Karpas-422 (cell line): ENCODE data around the gene IRAK4. TPM values are rescaled to one million over a fixed set of nuclear protein-coding genes. Genes with fewer than 3 reads are reported as not detected.

ENCODE experiments used
- DNase-seq: peaks from one replicate; pipeline ENCODE4 v3.0.0-alpha.2; 2015
- H2AFZ ChIP-seq: fragments of 200-600 bp; sonication (generic); 2 replicates; pipeline ENCODE4 v1.6.1; 2014; ENCODE audit warnings: antibody characterized with exemption, low read length, mixed read lengths
- H3K27ac ChIP-seq: fragments of 200-600 bp; sonication (generic); 2 replicates; pipeline ENCODE4 v1.5.1; 2014; ENCODE audit warnings: mild to moderate bottlenecking, low read length, moderate library complexity
- H3K27me3 ChIP-seq: fragments of 200-600 bp; sonication (generic); 2 replicates; pipeline ENCODE4 v1.6.1; 2014; ENCODE audit warnings: low read length, mixed read lengths
- H3K36me3 ChIP-seq: fragments of 200-600 bp; sonication (generic); 2 replicates; pipeline ENCODE4 v1.6.1; 2014; ENCODE audit warnings: low read length, mixed read lengths; ENCODE audit not compliant: insufficient read depth
- H3K4me1 ChIP-seq: fragments of 200-600 bp; sonication (generic); 2 replicates; pipeline ENCODE4 v1.6.1; 2014; ENCODE audit warnings: mild to moderate bottlenecking, low read length, mixed read lengths
- H3K4me2 ChIP-seq: fragments of 200-600 bp; sonication (generic); 2 replicates; pipeline ENCODE4 v1.6.1; 2014; ENCODE audit warnings: low read length, low read depth, mild to moderate bottlenecking; ENCODE audit not compliant: poor library complexity, severe bottlenecking
- H3K4me3 ChIP-seq: fragments of 200-600 bp; sonication (generic); 2 replicates; pipeline ENCODE4 v1.5.1; 2014; ENCODE audit warnings: mild to moderate bottlenecking, antibody characterized with exemption, low read length, mixed read lengths
- H3K79me2 ChIP-seq: fragments of 200-600 bp; sonication (generic); 2 replicates; pipeline ENCODE4 v1.6.1; 2014; ENCODE audit warnings: mild to moderate bottlenecking, low read length, mixed read lengths
- H3K9ac ChIP-seq: fragments of 200-600 bp; sonication (generic); 2 replicates; pipeline ENCODE4 v1.6.0; 2014; ENCODE audit warnings: low read length
- H3K9me2 ChIP-seq: fragments of 200-600 bp; sonication (generic), shearing (Covaris generic); replicated peaks from 2 replicates; pipeline ENCODE4 v1.6.0; 2014; ENCODE audit warnings: mild to moderate bottlenecking, low read length, moderate library complexity; ENCODE audit not compliant: insufficient read depth
- H3K9me3 ChIP-seq: fragments of 300-700, 200-600 bp; sonication (generic); 2 replicates; pipeline ENCODE4 v1.6.1; 2014; ENCODE audit warnings: low read length, mixed read lengths
- H4K20me1 ChIP-seq: fragments of 200-600 bp; sonication (generic); 2 replicates; pipeline ENCODE4 v1.6.1; 2014; ENCODE audit warnings: mild to moderate bottlenecking, antibody characterized with exemption, low read length, low read depth; ENCODE audit not compliant: insufficient read depth
- total RNA-seq: library from RNA; depleted of rRNA; stranded (reverse); fragments of >200 nt; shearing (Covaris generic); gene quantifications from 2 replicates; pipeline ENCODE4 v1.2.3, GENCODE V29; 2014; ENCODE audit warnings: low replicate concordance; rRNA removed

The IRAK4 gene
- total RNA-seq, 1 experiment from 2014 or later, result 53.6 TPM

DNA sequence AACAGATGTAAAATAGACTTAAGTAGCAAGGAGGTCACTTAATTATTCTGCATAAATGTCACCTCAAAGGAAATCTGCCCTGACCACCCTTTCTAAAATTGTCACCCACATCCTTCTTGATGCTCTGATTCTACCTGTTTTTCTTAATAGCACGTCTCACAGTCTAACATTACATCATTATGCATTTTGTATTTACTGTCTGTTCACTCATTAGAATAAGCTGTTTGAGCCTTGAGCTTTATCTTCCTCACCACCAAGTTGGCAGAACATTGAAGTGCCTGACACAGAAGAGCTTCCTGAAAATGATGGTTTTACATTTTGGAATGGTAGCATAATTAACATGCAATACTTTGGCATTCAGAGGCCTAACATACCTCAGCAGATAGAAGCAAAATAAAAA lies 68.3 kb downstream of the IRAK4 start:
- Histone ChIP-seq H3K36me3 (no peaks in the 10 kb centered on the region), H3K4me2 (no peak overlapping the region), H3K9me2 (no peaks in the 10 kb centered on the region), H3K4me3 (no peak overlapping the region), H3K27ac (no peak overlapping the region), H3K79me2 (no peaks in the 10 kb centered on the region), H3K27me3 (no peaks in the 10 kb centered on the region), H3K9ac (no peak overlapping the region), H4K20me1 (no peaks in the 10 kb centered on the region), H2AFZ (no peak overlapping the region), H3K4me1 (peaks cover 6% of the 10 kb centered on the region), H3K9me3 (no peaks in the 10 kb centered on the region)
- DNase-seq, result no peak

DNA sequence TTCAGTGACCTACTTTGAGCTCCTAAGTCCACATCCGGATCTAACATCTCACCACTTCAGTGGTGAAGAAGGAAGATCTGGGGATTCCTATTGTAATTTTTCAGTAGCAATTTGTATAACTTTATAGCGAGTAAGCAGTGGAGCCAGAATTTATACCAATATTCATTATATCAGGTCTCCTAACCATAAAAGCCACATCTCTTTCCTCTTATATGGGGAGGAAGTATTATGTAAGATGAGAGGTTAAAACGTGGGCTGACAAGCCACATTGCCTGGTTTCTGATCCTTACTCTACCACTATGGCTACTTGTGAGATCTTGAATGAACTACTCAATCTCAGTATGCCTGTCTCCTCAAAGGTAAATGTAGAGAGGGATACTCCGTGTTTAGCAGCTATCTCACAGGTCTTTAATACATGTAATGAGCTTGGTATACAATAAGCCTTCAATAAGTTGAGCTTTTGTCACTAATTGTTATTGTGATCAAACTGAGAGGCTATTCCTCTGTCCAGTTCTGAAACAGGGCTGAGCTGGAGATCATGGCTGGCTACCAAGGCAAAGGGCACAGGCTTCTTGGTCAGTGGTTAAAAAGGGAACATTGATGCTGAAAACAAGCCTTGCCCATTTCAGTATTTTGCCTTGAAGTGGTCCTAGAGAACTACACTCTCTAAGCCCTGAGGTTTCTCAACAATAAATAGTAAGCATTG lies 73.9 kb downstream of the IRAK4 start:
- no peaks in the 10 kb centered on the region for H3K27me3 ChIP-seq
- no peaks in the 10 kb centered on the region for H3K9me2 ChIP-seq
- no peaks in the 10 kb centered on the region for H3K79me2 ChIP-seq
- no peak overlapping the region for H2AFZ ChIP-seq
- H3K4me2 ChIP-seq, result no peak overlapping the region
- no peaks in the 10 kb centered on the region for H4K20me1 ChIP-seq
- no peak overlapping the region for H3K27ac ChIP-seq
- H3K9me3 ChIP-seq, result no peaks in the 10 kb centered on the region
- no peak overlapping the region for H3K4me3 ChIP-seq
- DNase-seq, result no peak
- H3K36me3 ChIP-seq, result no peaks in the 10 kb centered on the region
- peaks cover 21% of the 10 kb centered on the region for H3K4me1 ChIP-seq
- no peak overlapping the region for H3K9ac ChIP-seq

DNA sequence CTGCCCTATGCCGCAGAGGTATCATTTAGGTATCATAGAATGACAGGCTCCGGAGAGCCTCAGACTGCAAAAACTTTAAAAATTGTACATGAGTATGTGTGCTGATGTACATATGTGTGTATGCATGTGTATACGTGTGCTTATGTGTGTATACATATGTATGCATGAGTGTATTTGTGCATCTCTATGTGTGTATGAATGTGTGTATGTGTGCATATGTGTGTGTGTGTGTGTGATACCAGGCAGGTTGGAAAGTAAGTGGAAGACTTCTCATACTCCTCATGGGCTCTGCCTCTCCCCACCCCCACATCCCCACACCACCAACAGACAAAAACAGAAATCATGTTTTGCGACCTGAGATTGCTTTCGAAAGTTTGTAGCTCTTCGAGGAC lies 76.5 kb downstream of the IRAK4 start:
- no peaks in the 10 kb centered on the region for H3K9me3 ChIP-seq
- peak overlapping the region; percentile 95 for H2AFZ ChIP-seq
- no peaks in the 10 kb centered on the region for H4K20me1 ChIP-seq
- peak overlapping the region; percentile 78 for H3K9ac ChIP-seq
- H3K4me3 ChIP-seq, result peak overlapping the region; percentile 82
- no peaks in the 10 kb centered on the region for H3K9me2 ChIP-seq
- no peak overlapping the region for H3K27ac ChIP-seq
- peaks cover 21% of the 10 kb centered on the region for H3K4me1 ChIP-seq
- no peaks in the 10 kb centered on the region for H3K79me2 ChIP-seq
- H3K36me3 ChIP-seq, result no peaks in the 10 kb centered on the region
- DNase-seq, result no peak
- no peaks in the 10 kb centered on the region for H3K27me3 ChIP-seq
- peak overlapping the region; percentile 94 for H3K4me2 ChIP-seq

DNA sequence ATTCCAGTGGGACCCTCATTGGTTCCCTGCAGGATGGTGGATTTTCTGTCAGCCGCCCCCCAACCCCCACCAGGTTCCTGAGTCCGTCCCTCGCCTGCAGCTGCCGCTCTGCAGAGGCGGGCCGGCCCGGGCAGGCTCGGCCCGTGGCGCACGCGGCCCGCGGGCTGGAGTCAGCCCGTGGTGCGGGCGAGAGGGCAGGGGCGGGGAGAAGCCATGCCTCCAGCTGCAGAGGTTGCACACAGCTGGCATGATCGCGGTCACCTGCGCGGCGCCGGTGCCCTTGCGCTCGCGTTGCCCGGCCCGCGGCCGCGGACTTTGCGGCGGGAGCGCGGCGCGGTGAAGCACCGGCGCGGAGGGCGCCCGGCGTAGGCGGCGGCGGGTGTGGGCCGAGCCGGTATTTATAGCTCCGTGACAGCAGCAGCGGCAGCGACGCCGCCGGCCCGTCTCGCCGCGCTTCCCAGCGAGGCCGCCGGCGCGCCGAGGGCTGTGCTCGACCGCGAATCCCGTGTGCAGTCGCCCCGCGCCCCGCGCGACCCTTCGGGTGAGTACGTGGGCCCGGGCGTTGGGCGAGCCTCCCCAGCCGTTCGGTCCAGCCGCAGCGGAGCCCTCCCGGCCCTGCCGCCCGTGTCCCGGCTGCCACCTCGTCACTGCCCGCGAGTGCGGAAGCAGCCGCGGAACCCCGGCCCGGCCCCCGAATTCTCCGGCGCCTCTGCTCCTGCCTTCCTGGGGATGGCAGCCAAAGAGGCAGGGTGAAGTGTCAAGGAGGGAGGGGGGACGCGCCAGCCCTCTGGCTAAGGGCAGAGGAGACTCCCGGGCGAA lies 77.1 kb downstream of the IRAK4 start, which contains the start of gene TMEM117:
TMEM117 (plus strand) TSS at position 426 of the 819 bp plus-strand sequence.
- Histone ChIP-seq H3K4me1 (peaks cover 17% of the 10 kb centered on the region), H3K9me2 (no peaks in the 10 kb centered on the region), H3K79me2 (no peaks in the 10 kb centered on the region), H2AFZ (peak within 1 kb of the TSS; percentile 95), H3K9me3 (no peaks in the 10 kb centered on the region), H3K27me3 (no peaks in the 10 kb centered on the region), H3K36me3 (no peaks in the 10 kb centered on the region), H4K20me1 (no peaks in the 10 kb centered on the region), H3K27ac (no peak within 1 kb of the TSS), H3K9ac (peak within 1 kb of the TSS; percentile 78), H3K4me2 (peak within 1 kb of the TSS; percentile 94), H3K4me3 (peak within 1 kb of the TSS; percentile 82)
- peak; percentile 71 for DNase-seq

DNA sequence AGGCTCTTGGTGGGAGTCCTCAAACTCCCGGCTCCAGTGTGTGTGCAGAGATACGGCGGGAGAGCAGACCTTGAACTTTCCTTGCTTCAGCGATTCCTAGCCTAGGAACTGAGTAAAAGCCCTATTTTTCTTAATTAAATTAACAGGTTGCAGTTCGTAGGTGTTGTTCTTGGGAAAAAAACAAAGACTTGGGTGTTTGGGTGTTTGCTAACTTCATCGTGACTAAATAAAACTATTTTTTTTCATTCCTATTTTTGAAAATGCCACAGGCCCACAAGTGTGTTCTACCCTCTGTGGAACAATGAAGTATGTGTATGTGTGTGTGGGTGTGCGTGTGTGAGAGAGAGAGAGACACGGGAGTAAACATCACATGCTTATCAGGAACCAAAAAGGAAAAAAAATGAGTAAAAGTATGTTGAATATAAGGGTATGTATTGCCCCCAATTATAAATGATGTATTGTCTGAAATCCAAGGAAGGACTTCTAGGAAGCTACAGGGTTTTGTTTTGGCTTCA lies 77.8 kb downstream of the IRAK4 start:
- Histone ChIP-seq H3K27me3 (no peaks in the 10 kb centered on the region), H3K27ac (no peak overlapping the region), H3K9me2 (no peaks in the 10 kb centered on the region), H3K4me3 (peak overlapping the region; percentile 82), H2AFZ (peak overlapping the region; percentile 95), H3K79me2 (no peaks in the 10 kb centered on the region), H3K36me3 (no peaks in the 10 kb centered on the region), H3K4me2 (peak overlapping the region; percentile 94), H3K9me3 (no peaks in the 10 kb centered on the region), H3K4me1 (peaks cover 15% of the 10 kb centered on the region), H3K9ac (peak overlapping the region; percentile 78), H4K20me1 (no peaks in the 10 kb centered on the region)
- no peak for DNase-seq

Other genes starting within 250 kb of the IRAK4 start
- not detected in 2 replicates for gene ADAMTS20, start 206.7 kb upstream of the IRAK4 start, total RNA-seq
- gene PUS7L, start 161 bp upstream of the IRAK4 start, total RNA-seq, result 9.9 and 32.2 TPM in 2 replicates
- gene TWF1, start 47.4 kb downstream of the IRAK4 start, total RNA-seq, result 29.9 and 62.2 TPM in 2 replicates
- gene TMEM117, start 77.1 kb downstream of the IRAK4 start, total RNA-seq, result 1.2 and 13.3 TPM in 2 replicates